Testis (tissue), 2 donors: ENCODE results near the gene IZUMO1R.

Source experiments
- CTCF ChIP-seq, 3 experiments: fragments of 450-650 bp in 2 of 3; fragments of 200-600 bp in 1 of 3; sonication (generic) in 1 of 3; IDR thresholded peaks; one replicate each; pipeline ENCODE4 v1.5.1; 2016 to 2019; ENCODE audit warnings: antibody characterized with exemption in 3 of 3, mild to moderate bottlenecking in 2 of 3, moderate library complexity in 1 of 3
- POLR2A ChIP-seq: fragments of 450-650 bp; IDR thresholded peaks from one replicate; pipeline ENCODE4 v1.6.1; 2017; ENCODE audit warnings: antibody characterized with exemption, mild to moderate bottlenecking, moderate library complexity

GRCh38 chr11:94329501-94329900 is 25.1 kb downstream of the IZUMO1R start:
- TF ChIP-seq CTCF (IDR thresholded peaks at IDR 0.05) (no peak), POLR2A (no peak)
